Immature natural killer cell (primary cell): Measurements from ENCODE around the gene SERPINB6. TPM values are rescaled to one million over a fixed set of nuclear protein-coding genes. Genes with fewer than 3 reads are reported as not detected.
A peak's percentile ranks its signal among the peaks of the same experiment; 100 is the strongest.
"Not testable (repeated sequence)": the region's sequence is repeated elsewhere in the genome, so short reads cannot be mapped to it uniquely, and the experiment has no call there.

ENCODE experiments used
- DNase-seq, 3 donors: peaks; one replicate each; pipeline ENCODE4 v3.0.0; 2022; ENCODE audit warnings: mixed read lengths in 1 of 3
- H3K27ac Mint-ChIP-seq, 6 donors: one replicate each; pipeline ENCODE4 v1.8.0; 2020; ENCODE audit warnings: mixed read lengths in 6 of 6, mild to moderate bottlenecking in 5 of 6, inconsistent platforms in 4 of 6, moderate library complexity in 3 of 6
- H3K27me3 Mint-ChIP-seq, 3 donors: one replicate each; pipeline ENCODE4 v1.8.0; 2020 to 2021; ENCODE audit warnings: low read depth in 3 of 3, mild to moderate bottlenecking in 3 of 3, mixed read lengths in 3 of 3, moderate library complexity in 3 of 3, inconsistent platforms in 1 of 3
- H3K36me3 Mint-ChIP-seq, 3 donors: one replicate each; pipeline ENCODE4 v1.8.0; 2020; ENCODE audit warnings: mixed read lengths in 3 of 3, inconsistent platforms in 2 of 3, mild to moderate bottlenecking in 2 of 3
- H3K4me1 Mint-ChIP-seq, 2 donors: one replicate each; pipeline ENCODE4 v1.8.0; 2020; ENCODE audit warnings: inconsistent platforms in 2 of 2, mild to moderate bottlenecking in 2 of 2, mixed read lengths in 2 of 2, moderate library complexity in 1 of 2
- H3K4me3 Mint-ChIP-seq, 5 donors: one replicate each; pipeline ENCODE4 v1.8.0; 2020; ENCODE audit warnings: mild to moderate bottlenecking in 5 of 5, mixed read lengths in 5 of 5, inconsistent platforms in 3 of 5, moderate library complexity in 3 of 5
- H3K9me3 Mint-ChIP-seq, 6 donors: one replicate each; pipeline ENCODE4 v1.8.0; 2020; ENCODE audit warnings: mild to moderate bottlenecking in 6 of 6, mixed read lengths in 6 of 6, inconsistent platforms in 4 of 6, moderate library complexity in 3 of 6
- polyA plus RNA-seq, 3 donors: library from polyadenylated mRNA; unstranded; fragments of 300-500 nt; fragmentation: Illumina TruSeq; gene quantifications; one replicate each; pipeline ENCODE4 v1.2.3, GENCODE V29; 2021

SERPINB6 gene
- polyA plus RNA-seq, 3 donors from 2014 or later: 196 to 243 (median 199) TPM

- DNase-seq: no peak
- Mint-ChIP-seq H3K27me3 (peaks cover 0 to 2% (median 2%) of the 10 kb centered on the region in 3 donors), H3K4me3 (no peak overlapping the region), H3K36me3 (peaks cover 0 to 4% (median 0%) of the 10 kb centered on the region in 3 donors), H3K9me3 (peaks cover 0 to 2% (median 0%) of the 10 kb centered on the region in 6 donors), H3K4me1 (peaks cover 7 to 14% of the 10 kb centered on the region in 2 donors), H3K27ac (no peak overlapping the region)
Observed at GRCh38 chr6:2978923-2979322, 7.6 kb upstream of the SERPINB6 start.

- peaks cover 0 to 2% (median 0%) of the 10 kb centered on the region in 6 donors for H3K9me3 Mint-ChIP-seq
- no peak overlapping the region for H3K27ac Mint-ChIP-seq
- H3K4me1 Mint-ChIP-seq: peaks cover 12 to 23% of the 10 kb centered on the region in 2 donors
- H3K4me3 Mint-ChIP-seq: no peak overlapping the region
- no peak for DNase-seq
- H3K27me3 Mint-ChIP-seq: peaks cover 0 to 5% (median 2%) of the 10 kb centered on the region in 3 donors
- peaks cover 0 to 4% (median 0%) of the 10 kb centered on the region in 3 donors for H3K36me3 Mint-ChIP-seq
Observed at GRCh38 chr6:2977799-2978590, 6.6 kb upstream of the SERPINB6 start.

GRCh38 chr6:2977290-2977689 is 5.9 kb upstream of the SERPINB6 start:
- Mint-ChIP-seq H3K4me1 (peaks cover 19 to 30% of the 10 kb centered on the region in 2 donors), H3K27me3 (peaks cover 0 to 10% (median under 1%) of the 10 kb centered on the region in 3 donors), H3K4me3 (no peak overlapping the region), H3K27ac (no peak overlapping the region), H3K9me3 (peaks cover 0 to 2% (median 0%) of the 10 kb centered on the region in 6 donors), H3K36me3 (no peaks in the 10 kb centered on the region)
- DNase-seq: no peak

GRCh38 chr6:2976571-2977085 is 5.3 kb upstream of the SERPINB6 start:
- H3K4me3 Mint-ChIP-seq: peak overlapping the region in 1 of 5 donors; percentile 57
- H3K27me3 Mint-ChIP-seq: peaks cover 0 to 15% (median 3%) of the 10 kb centered on the region in 3 donors
- no peak for DNase-seq
- H3K4me1 Mint-ChIP-seq: peaks cover 25 to 37% of the 10 kb centered on the region in 2 donors
- H3K27ac Mint-ChIP-seq: peak overlapping the region in 2 of 6 donors; percentile 39 to 67
- H3K36me3 Mint-ChIP-seq: no peaks in the 10 kb centered on the region
- peaks cover 0 to 2% (median 0%) of the 10 kb centered on the region in 6 donors for H3K9me3 Mint-ChIP-seq

- Mint-ChIP-seq H3K4me1 (peaks cover 26 to 40% of the 10 kb centered on the region in 2 donors), H3K4me3 (peak overlapping the region in 1 of 5 donors; percentile 38), H3K27ac (no peak overlapping the region), H3K36me3 (no peaks in the 10 kb centered on the region), H3K9me3 (peaks cover 0 to 2% (median 0%) of the 10 kb centered on the region in 6 donors), H3K27me3 (peaks cover 0 to 16% (median 3%) of the 10 kb centered on the region in 3 donors)
- DNase-seq: no peak
Observed at GRCh38 chr6:2976060-2976459, 4.7 kb upstream of the SERPINB6 start.

- Mint-ChIP-seq H3K36me3 (no peaks in the 10 kb centered on the region), H3K27me3 (peaks cover 3 to 14% (median 3%) of the 10 kb centered on the region in 3 donors), H3K4me3 (peak overlapping the region; percentile 57 to 83 (median 68)), H3K9me3 (peaks cover 0 to 2% (median 0%) of the 10 kb centered on the region in 6 donors), H3K27ac (peak overlapping the region; percentile 25 to 81 (median 70)), H3K4me1 (peaks cover 42 to 61% of the 10 kb centered on the region in 2 donors)
- DNase-seq: peak; percentile 67 to 69 (median 69)
Observed at GRCh38 chr6:2973676-2974075, 2.3 kb upstream of the SERPINB6 start.

- Mint-ChIP-seq H3K27me3 (peaks cover 3 to 14% (median 3%) of the 10 kb centered on the region in 3 donors), H3K27ac (peak overlapping the region in 5 of 6 donors; percentile 79 to 95 (median 85)), H3K4me3 (peak overlapping the region; percentile 64 to 92 (median 89)), H3K4me1 (peaks cover 45 to 66% of the 10 kb centered on the region in 2 donors)
- H3K36me3 Mint-ChIP-seq, DNase-seq, H3K9me3 Mint-ChIP-seq: not testable (repeated sequence)
Observed at GRCh38 chr6:2973180-2973579, 1.8 kb upstream of the SERPINB6 start.

GRCh38 chr6:2972685-2973084 is 1.3 kb upstream of the SERPINB6 start:
- H3K27ac Mint-ChIP-seq: peak overlapping the region; percentile 46 to 95 (median 93)
- peak overlapping the region; percentile 46 to 95 (median 91) for H3K4me3 Mint-ChIP-seq
- DNase-seq, H3K36me3 Mint-ChIP-seq, H3K9me3 Mint-ChIP-seq: not testable (repeated sequence)
- peaks cover 3 to 14% (median 3%) of the 10 kb centered on the region in 3 donors for H3K27me3 Mint-ChIP-seq
- peaks cover 49 to 71% of the 10 kb centered on the region in 2 donors for H3K4me1 Mint-ChIP-seq

- DNase-seq, H3K36me3 Mint-ChIP-seq, H3K9me3 Mint-ChIP-seq: not testable (repeated sequence)
- Mint-ChIP-seq H3K4me1 (peaks cover 53 to 77% of the 10 kb centered on the region in 2 donors), H3K4me3 (peak overlapping the region; percentile 89 to 95 (median 91)), H3K27me3 (peaks cover 3 to 14% (median 3%) of the 10 kb centered on the region in 3 donors), H3K27ac (peak overlapping the region; percentile 85 to 95 (median 94))
Observed at GRCh38 chr6:2972219-2972487, 786 bp upstream of the SERPINB6 start.

GRCh38 chr6:2970753-2971419 is 481 bp downstream of the SERPINB6 start:
- Mint-ChIP-seq H3K4me3 (peak overlapping the region; percentile 81 to 92 (median 89)), H3K4me1 (peaks cover 59 to 79% of the 10 kb centered on the region in 2 donors), H3K27me3 (peaks cover 3 to 14% (median 3%) of the 10 kb centered on the region in 3 donors), H3K9me3 (no peaks in the 10 kb centered on the region), H3K27ac (peak overlapping the region; percentile 50 to 92 (median 91)), H3K36me3 (peaks cover 0 to 9% (median 5%) of the 10 kb centered on the region in 3 donors)
- DNase-seq: peak; percentile 67 to 70 (median 67)

GRCh38 chr6:2970034-2970685 is 1.2 kb downstream of the SERPINB6 start:
- H3K9me3 Mint-ChIP-seq: no peaks in the 10 kb centered on the region
- H3K4me1 Mint-ChIP-seq: peaks cover 60 to 75% of the 10 kb centered on the region in 2 donors
- DNase-seq: no peak
- H3K4me3 Mint-ChIP-seq: peak overlapping the region; percentile 81 to 92 (median 89)
- H3K27me3 Mint-ChIP-seq: peaks cover 3 to 14% (median 3%) of the 10 kb centered on the region in 3 donors
- peak overlapping the region; percentile 50 to 92 (median 91) for H3K27ac Mint-ChIP-seq
- peaks cover 0 to 12% (median 5%) of the 10 kb centered on the region in 3 donors for H3K36me3 Mint-ChIP-seq

GRCh38 chr6:2969549-2969948 is 1.8 kb downstream of the SERPINB6 start:
- H3K27ac Mint-ChIP-seq: peak overlapping the region; percentile 8 to 92 (median 80)
- peak overlapping the region; percentile 63 to 78 (median 75) for H3K4me3 Mint-ChIP-seq
- peaks cover 3 to 14% (median 3%) of the 10 kb centered on the region in 3 donors for H3K27me3 Mint-ChIP-seq
- DNase-seq: no peak
- H3K4me1 Mint-ChIP-seq: peaks cover 61 to 80% of the 10 kb centered on the region in 2 donors
- peaks cover 0 to 15% (median 5%) of the 10 kb centered on the region in 3 donors for H3K36me3 Mint-ChIP-seq
- H3K9me3 Mint-ChIP-seq: no peaks in the 10 kb centered on the region

GRCh38 chr6:2968600-2969135 is 2.7 kb downstream of the SERPINB6 start:
- DNase-seq: no peak
- H3K36me3 Mint-ChIP-seq: peaks cover 0 to 15% (median 5%) of the 10 kb centered on the region in 3 donors
- H3K27me3 Mint-ChIP-seq: peaks cover 3 to 13% (median 3%) of the 10 kb centered on the region in 3 donors
- peaks cover 53 to 75% of the 10 kb centered on the region in 2 donors for H3K4me1 Mint-ChIP-seq
- peak overlapping the region in 4 of 6 donors; percentile 3 to 74 (median 22) for H3K27ac Mint-ChIP-seq
- H3K9me3 Mint-ChIP-seq: no peaks in the 10 kb centered on the region
- peak overlapping the region in 3 of 5 donors; percentile 10 to 19 (median 15) for H3K4me3 Mint-ChIP-seq
